ENCODE data around the gene SOX8. TPM values are rescaled to one million over a fixed set of nuclear protein-coding genes. Genes with fewer than 3 reads are reported as not detected.
A peak's percentile ranks its signal among the peaks of the same experiment; 100 is the strongest.

Gene SOX8
- total and polyA plus RNA-seq, 9 donors: 0.08 to 0.52 (median 0.32) TPM

- peak in 1 of 5 donors; percentile 14 for DNase-seq
- H3K36me3 ChIP-seq: no peaks in the 10 kb centered on the region
- intact Hi-C loops (cut with DNase I): no loop called here
- H3K27me3 ChIP-seq: no peaks in the 10 kb centered on the region
- TF ChIP-seq CTCF (IDR thresholded peaks at IDR 0.05) (no peak), POLR2A (IDR thresholded peaks at IDR 0.05) (no peak), EP300 (IDR thresholded peaks at IDR 0.05) (no peak)
- peaks cover 16% of the 10 kb centered on the region for H3K4me1 ChIP-seq (ENCODE audit: insufficient read depth)
- H3K27ac ChIP-seq: no peak overlapping the region
- WGBS, 3 donors: 92 to 97% (median 94%) methylated on average over 13 of the region's 13 CpGs
- H3K9me3 ChIP-seq: no peaks in the 10 kb centered on the region
- H3K4me3 ChIP-seq: no peak overlapping the region
These were observed 16.6 kb upstream of the SOX8 start for GRCh38 chr16:965036-965395.

- 96 to 97% (median 96%) methylated on average over 4 of the region's 4 CpGs for WGBS, 3 donors
- Histone ChIP-seq H3K4me3 (no peak overlapping the region), H3K36me3 (no peaks in the 10 kb centered on the region), H3K9me3 (no peaks in the 10 kb centered on the region), H3K27me3 (no peaks in the 10 kb centered on the region), H3K27ac (no peak overlapping the region), H3K4me1 (ENCODE audit: insufficient read depth) (peaks cover 16% of the 10 kb centered on the region)
- intact Hi-C loops (cut with DNase I): no loop called here
- TF ChIP-seq CTCF (IDR thresholded peaks at IDR 0.05) (no peak), EP300 (IDR thresholded peaks at IDR 0.05) (no peak), POLR2A (IDR thresholded peaks at IDR 0.05) (no peak)
- no peak for DNase-seq
These were observed 16.1 kb upstream of the SOX8 start for GRCh38 chr16:965487-965886.

- Histone ChIP-seq H3K27ac (no peak overlapping the region), H3K27me3 (no peaks in the 10 kb centered on the region), H3K9me3 (no peaks in the 10 kb centered on the region), H3K4me3 (no peak overlapping the region), H3K4me1 (ENCODE audit: insufficient read depth) (peaks cover 16% of the 10 kb centered on the region), H3K36me3 (no peaks in the 10 kb centered on the region)
- 95 to 96% (median 96%) methylated on average over 18 of the region's 18 CpGs for WGBS, 3 donors
- peak in 1 of 5 donors; percentile 7 for DNase-seq
- no peak for TF ChIP-seq EP300 (IDR thresholded peaks at IDR 0.05)
- TF ChIP-seq CTCF (IDR thresholded peaks at IDR 0.05): no peak
- no peak for TF ChIP-seq POLR2A (IDR thresholded peaks at IDR 0.05)
- intact Hi-C loops (cut with DNase I): no loop called here
These were observed 15.5 kb upstream of the SOX8 start for GRCh38 chr16:966035-966434.

GRCh38 chr16:966505-966904 is 15.1 kb upstream of the SOX8 start:
- DNase-seq: no peak
- no peaks in the 10 kb centered on the region for H3K36me3 ChIP-seq
- no peak overlapping the region for H3K27ac ChIP-seq
- intact Hi-C loops (cut with DNase I): no loop called here
- TF ChIP-seq EP300 (IDR thresholded peaks at IDR 0.05): no peak
- TF ChIP-seq POLR2A (IDR thresholded peaks at IDR 0.05): no peak
- TF ChIP-seq CTCF (IDR thresholded peaks at IDR 0.05): no peak
- H3K4me1 ChIP-seq (ENCODE audit: insufficient read depth): peaks cover 18% of the 10 kb centered on the region
- no peak overlapping the region for H3K4me3 ChIP-seq
- H3K9me3 ChIP-seq: no peaks in the 10 kb centered on the region
- WGBS, 3 donors: 92 to 96% (median 96%) methylated on average over 10 of the region's 10 CpGs
- H3K27me3 ChIP-seq: no peaks in the 10 kb centered on the region
